HG03442 (cell line): Measurements from ENCODE around the gene CCDC187.
"Not testable (repeated sequence)": the region's sequence is repeated elsewhere in the genome, so short reads cannot be mapped to it uniquely, and the experiment has no call there.

Source experiments
- ATAC-seq: cut with Tn5 transposase; IDR thresholded peaks from one replicate; pipeline ENCODE4 v1.9.1; 2021; ENCODE audit warnings: mild to moderate bottlenecking, moderate library complexity; ENCODE audit not compliant: unreplicated experiment

CCDC187 gene

GRCh38 chr9:136303825-136304416 is at the start of gene CCDC187:
Gene CCDC187 (minus strand): TSS chr9:136304094. CDS start chr9:136303830, 264 bp downstream.
- no peak for ATAC-seq

- ATAC-seq: no peak
Observed at GRCh38 chr9:136353088-136353487, 49.2 kb upstream of the CCDC187 start.

GRCh38 chr9:136352682-136353081 is 48.8 kb upstream of the CCDC187 start:
- no peak for ATAC-seq

GRCh38 chr9:136351868-136352267 is 48.0 kb upstream of the CCDC187 start:
- ATAC-seq: not testable (repeated sequence)

- ATAC-seq: no peak
Observed at GRCh38 chr9:136351252-136351800, 47.4 kb upstream of the CCDC187 start.

GRCh38 chr9:136349546-136349945 is 45.7 kb upstream of the CCDC187 start:
- ATAC-seq: no peak

GRCh38 chr9:136348691-136349090 is 44.8 kb upstream of the CCDC187 start:
- no peak for ATAC-seq

GRCh38 chr9:136347472-136348256 is 43.8 kb upstream of the CCDC187 start:
- ATAC-seq: no peak

GRCh38 chr9:136346927-136347465 is 43.1 kb upstream of the CCDC187 start:
- ATAC-seq: no peak

GRCh38 chr9:136346157-136346481 is 42.2 kb upstream of the CCDC187 start:
- ATAC-seq: no peak

- ATAC-seq: no peak
Observed at GRCh38 chr9:136345281-136346156, 41.6 kb upstream of the CCDC187 start.

GRCh38 chr9:136344544-136345280 is 40.8 kb upstream of the CCDC187 start:
- no peak for ATAC-seq

GRCh38 chr9:136343884-136344269 is 40.0 kb upstream of the CCDC187 start:
- ATAC-seq: no peak

- ATAC-seq: no peak
Observed at GRCh38 chr9:136343121-136343883, 39.4 kb upstream of the CCDC187 start.

GRCh38 chr9:136342181-136343120 is 38.6 kb upstream of the CCDC187 start:
- ATAC-seq: no peak

GRCh38 chr9:136341769-136342168 is 37.9 kb upstream of the CCDC187 start:
- ATAC-seq: no peak

GRCh38 chr9:136341042-136341655 is 37.3 kb upstream of the CCDC187 start:
- no peak for ATAC-seq

- no peak for ATAC-seq
Observed at GRCh38 chr9:136340356-136341041, 36.6 kb upstream of the CCDC187 start.
